Epidermal melanocyte (primary cell): ENCODE data around the gene DPY19L2.
"Not testable (repeated sequence)": the region's sequence is repeated elsewhere in the genome, so short reads cannot be mapped to it uniquely, and the experiment has no call there.

ENCODE experiments used
- DNase-seq: peaks from one replicate; pipeline ENCODE4 v3.0.0; 2011; ENCODE audit warnings: low spot score; ENCODE audit not compliant: insufficient read length

Gene DPY19L2

DNA sequence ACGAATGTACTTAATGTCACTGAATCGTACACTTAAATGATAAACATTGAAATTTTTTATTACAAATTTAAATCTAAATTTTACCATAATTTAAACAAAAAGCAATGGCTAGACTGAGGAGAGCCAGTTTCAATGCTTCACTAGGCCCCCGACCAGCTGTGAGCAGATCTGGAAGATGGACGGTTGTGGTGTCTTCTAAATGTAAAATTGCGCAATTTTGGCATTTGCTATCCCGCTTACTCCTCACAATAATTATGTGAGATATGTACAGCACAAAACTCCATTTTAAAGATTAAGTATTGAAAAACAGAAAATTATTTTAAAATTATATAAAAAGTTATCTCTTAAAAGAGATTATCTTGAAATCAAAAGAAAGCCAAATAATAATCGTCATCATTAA is 5.3 kb downstream of the DPY19L2 start:
- not testable (repeated sequence) for DNase-seq

DNA sequence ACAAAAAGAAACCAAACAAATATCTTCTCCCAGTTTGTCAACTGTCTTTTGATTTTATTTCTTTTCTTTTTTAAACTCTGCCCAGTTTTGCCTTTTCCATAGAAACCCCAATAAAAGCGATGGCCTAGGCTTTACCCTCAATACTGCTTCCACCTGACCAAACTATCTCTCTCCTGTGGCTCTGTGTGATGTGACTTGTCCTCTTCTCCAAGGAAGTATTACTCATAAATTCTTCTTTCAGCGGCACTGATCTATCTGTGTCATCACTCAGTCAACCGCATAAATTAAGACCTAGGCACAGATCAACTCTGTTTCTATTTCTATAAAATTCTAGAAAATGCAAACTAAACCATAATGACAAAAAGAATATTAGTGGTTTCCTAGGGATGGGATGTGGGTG is 9.8 kb downstream of the DPY19L2 start:
- DNase-seq = not testable (repeated sequence)

DNA sequence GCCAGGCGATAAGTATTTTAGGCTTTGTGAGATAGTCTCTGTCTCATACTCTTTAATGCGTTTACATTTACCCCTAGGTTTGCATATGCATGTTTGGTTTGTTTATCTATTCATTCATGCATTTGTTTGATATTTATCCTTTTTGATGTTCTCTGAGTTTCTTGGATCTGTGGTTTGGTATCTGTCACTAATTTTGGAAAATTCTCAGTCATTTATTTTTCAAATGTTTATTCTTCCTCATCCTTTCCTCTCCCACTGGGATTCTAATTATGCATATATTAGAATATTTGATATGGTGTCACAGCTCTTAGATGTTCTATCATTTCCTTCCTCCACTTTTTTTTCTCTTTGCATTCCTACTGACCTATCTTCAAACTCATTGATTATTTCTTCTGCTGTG is 11.9 kb downstream of the DPY19L2 start:
- DNase-seq = not testable (repeated sequence)

DNA sequence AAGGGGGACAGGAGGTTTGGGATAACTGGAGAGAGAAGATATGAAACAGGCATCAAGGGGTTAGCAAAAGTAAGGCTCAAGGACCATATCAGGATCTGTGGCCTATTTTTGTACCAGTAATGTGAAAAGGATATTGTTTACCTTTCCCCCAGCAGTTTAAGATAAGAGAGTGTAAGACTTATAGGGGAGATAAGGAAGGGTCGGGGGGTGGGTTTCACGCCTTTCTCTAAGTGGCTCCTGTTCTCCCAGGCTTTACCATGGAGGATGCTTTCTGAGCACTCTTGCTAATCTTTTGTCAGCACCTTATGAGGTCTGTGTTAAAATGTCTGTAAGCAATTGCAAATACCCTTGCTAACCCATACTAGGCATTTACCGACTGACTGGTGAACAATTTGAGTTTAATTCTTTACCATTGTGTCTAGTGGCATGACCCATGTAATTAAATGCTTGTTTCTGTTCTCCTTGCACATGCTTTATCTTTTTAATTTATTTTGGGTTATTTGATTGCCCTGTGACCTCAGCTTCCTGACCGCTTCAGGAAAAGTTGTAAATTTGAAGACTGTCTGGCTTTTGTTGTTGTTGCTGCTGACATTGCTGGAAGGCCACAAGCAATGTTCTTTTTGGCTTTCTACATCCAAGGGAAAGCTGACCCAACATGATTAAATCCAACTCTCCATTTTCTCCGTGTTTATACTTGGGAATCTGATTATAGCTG is 12.6 kb downstream of the DPY19L2 start:
- not testable (repeated sequence) for DNase-seq

DNA sequence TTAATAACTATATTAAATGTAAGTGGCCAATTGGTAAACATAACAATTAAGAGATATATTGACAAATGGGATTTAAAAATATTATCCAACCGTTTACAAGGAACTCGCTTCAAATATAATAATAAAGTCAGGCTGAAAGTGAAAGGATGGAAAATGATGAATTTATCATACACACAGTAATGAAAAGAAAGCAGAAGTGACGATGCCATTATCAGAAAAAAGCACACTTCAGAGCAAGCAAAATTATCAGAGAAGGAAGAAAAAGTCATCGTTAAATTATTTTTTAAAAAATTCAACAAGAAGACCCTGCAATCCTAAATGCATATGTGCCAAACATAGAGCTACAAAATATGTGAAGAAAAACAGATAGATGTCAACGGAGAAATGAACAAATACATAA is 13.8 kb downstream of the DPY19L2 start:
- DNase-seq = not testable (repeated sequence)

DNA sequence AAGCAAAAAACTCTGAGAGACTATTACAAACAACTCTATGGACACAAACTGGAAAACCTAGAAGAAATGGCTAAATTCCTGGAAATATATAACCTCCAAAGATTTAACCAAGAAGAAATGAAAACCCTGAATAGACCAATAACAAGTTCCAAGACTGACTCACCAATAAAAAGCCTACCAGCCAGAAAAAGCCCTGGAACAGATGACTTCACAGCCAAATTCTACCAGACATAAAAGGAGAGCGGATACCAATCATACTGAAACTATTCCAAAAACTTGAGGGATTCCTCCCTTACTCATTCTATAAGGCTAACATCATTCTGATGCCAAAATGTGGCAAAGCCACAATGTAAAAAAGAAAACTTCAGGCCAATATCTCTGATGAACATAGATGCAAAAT is 18.8 kb downstream of the DPY19L2 start:
- DNase-seq = not testable (repeated sequence)

DNA sequence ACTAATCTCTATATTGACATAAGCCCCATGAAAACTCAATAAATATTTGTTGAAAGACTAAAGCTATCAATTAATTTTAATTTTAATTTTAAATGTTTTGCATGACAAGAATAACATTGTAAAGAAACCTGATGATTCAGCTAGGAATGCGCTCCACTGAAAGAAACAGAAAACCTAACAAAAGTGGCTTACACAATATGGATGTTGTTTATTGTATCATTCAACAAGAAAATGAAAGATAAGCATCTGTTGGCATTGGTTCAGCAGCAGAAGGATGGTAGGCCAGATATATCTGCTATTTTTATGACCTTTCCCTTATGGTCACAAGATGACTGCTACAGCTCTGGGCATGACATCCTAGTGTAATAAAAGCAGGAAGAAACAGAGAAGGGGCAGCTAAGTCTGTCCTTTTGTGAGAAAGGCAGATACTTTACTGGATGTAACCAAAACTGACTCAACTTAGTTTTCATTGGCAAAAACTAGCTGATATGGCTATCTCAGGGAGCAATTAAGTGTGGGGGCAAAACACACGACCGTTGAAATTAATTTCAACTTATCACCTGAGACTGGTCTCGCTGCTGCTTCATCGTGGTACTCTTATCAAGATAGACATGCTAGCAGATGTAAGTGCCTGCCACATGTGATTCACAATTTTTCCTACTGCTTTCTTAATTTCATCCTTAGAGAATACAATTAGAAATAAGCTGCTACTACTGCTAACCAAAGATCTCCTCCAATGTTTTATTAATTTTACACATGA is 24.7 kb downstream of the DPY19L2 start:
- DNase-seq = not testable (repeated sequence)

DNA sequence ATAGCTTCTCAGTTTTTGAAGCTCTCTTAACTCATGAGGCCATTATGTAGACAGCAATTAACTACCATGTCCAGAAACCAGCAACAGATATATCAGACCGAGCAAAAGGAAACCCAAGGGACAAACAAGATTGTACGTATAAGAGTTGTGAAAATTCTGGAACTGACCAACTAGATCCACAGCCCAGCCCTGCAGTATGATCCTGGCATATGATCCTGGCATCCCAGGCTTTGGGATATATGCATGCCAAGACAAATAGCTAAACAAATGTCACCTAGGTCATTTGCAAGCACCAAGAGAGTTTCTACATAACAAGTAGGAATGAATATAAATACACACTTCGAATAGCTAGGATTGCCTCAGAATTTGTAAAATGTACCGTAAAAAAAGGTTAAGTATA is 44.0 kb downstream of the DPY19L2 start:
- not testable (repeated sequence) for DNase-seq

DNA sequence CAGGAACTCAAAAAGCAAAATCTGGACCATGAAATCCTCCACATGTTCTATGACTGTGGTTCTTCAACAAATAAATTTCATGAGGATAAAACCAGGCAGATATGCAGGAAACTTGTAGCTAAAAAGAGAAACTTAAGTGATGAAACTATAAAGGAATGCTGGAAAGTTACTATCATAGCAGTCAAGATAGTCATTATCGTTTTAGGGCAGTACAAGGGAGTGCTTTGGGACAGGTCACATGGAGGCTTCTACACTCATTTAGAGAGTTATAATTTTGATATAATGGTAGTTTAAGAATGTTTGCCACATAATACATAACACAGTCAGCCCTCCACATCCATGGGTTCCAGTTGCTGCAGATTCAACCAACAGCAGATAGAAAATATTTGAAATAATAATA is 52.7 kb downstream of the DPY19L2 start:
- not testable (repeated sequence) for DNase-seq

DNA sequence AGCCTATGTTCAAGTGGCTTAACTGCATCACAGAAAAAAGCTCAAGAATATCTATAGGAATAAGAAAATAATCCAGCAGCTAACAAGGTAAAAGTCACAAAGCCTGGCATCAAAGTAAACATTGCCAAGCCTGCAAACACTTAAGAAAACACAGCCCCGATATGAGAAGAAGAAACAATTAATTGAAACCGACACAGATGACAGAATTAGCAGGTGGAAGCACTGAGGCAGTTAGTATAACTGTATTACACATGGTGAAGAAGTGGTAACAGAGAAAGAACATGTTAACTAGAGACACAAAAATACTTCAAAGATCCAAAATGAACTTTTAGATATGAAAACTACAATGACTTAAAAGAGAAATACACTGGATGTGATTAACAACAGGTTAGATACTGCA is 57.0 kb downstream of the DPY19L2 start:
- DNase-seq = not testable (repeated sequence)

DNA sequence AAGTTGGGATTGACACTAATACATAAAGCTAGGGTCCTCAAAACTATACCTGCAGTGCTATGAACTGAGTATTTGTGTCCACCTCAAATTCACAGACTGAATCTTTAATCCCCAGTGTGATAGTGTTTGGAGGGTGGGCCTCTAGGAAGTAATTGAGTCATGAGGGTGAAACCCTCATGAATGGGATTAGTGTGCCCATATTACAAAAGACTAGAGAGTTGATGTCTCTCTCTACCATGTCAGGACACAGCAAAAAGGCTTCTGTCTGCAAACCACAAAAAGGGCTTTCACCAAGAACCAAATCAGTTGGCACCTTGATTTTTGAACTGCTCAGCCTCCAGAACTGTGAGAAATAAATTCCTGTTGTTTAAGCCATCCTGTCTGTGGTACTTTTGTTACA is 59.0 kb downstream of the DPY19L2 start:
- DNase-seq = not testable (repeated sequence)

DNA sequence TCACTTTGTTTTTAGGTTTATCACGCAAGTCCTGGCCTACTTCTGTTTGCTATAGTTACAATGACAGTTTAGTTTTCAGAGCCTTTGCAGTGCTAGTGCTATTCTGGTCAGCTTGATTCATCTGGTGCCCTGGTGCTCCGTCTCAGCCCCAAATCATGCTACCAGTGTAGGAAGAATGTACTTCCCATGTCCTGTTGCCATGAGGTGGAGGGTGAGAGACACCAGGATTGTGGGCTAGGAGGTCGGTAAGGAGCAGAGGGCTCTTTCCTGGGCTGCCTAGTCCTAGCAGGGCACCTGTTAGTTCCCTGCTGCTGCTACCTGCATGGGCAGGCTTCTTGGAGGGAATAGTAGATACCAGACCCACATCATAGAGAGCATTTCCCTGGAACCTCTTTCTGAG is 63.3 kb downstream of the DPY19L2 start:
- DNase-seq = not testable (repeated sequence)

DNA sequence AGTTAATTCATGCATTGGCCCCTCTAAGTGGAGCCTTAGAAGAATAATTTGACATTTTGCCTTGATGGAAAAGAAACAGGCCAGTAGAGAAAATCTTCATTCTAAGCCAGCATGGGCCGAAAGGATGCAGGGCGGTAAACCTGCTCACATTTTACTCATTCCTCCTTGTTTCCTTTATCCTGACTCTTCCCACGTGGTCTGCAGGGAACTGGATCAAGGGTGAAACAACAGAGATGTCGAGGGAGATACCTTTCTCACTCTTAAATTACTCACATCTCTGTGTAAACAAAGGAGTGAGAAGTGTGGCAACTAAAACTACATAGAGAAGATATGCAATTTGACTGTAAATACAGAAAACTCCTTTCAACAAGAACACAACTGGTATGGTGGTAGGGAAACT is 73.5 kb downstream of the DPY19L2 start:
- DNase-seq = not testable (repeated sequence)

DNA sequence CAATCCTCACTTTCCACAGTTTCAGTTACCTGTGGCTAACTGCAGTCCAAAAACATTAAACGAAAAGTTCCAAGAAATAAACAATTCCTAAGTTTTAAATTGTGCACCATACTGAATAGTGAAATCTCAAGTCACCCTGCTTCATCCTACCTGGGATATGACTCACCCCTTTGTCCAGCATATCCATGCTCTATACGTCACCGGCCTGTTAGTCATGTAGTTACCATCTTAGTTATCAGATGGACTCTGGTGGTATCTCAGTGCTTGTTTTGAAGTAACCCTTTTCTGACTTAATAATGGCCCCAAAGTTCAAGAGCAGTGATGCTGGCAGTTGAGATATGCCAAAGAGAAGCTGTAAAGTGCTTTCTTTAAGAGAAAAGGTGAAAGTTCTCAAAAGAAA is 83.9 kb downstream of the DPY19L2 start:
- DNase-seq = not testable (repeated sequence)

DNA sequence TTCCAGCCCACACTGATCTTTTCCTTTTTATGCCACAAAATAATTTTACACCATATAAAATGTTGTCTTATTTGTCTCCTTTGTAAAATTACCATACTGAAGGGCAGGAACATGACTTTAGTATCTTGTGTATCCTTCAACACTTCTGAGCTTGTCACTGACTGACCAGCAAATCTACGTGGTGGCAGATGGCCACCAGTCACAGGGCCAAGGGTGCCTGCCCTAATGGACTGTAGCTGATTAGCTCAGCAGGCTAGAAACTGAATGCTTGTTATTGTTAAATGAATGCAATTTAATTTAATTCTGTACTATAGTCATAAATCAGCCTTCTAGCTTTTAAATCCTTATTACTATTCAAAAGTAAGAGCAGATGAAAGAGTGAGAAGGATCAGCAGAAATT is 85.0 kb downstream of the DPY19L2 start:
- DNase-seq = not testable (repeated sequence)

DNA sequence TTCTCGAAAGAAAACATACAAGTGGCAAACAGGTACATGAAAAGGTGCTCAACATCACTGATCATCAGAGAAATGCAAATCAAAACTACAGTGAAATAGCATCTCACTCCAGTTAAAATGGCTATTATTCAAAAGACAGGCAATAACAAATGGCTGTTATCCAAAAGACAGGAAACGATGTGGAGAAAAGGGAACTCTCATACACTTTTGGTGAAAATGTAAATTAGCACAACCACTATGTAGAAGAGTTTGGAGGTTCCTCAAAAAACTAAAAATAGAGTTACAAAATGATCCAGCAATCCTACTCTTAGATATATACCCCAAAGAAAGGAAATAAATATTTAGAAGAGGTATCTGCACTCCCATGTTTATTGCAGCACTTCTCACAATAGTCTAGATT is 90.7 kb downstream of the DPY19L2 start:
- DNase-seq = not testable (repeated sequence)

DNA sequence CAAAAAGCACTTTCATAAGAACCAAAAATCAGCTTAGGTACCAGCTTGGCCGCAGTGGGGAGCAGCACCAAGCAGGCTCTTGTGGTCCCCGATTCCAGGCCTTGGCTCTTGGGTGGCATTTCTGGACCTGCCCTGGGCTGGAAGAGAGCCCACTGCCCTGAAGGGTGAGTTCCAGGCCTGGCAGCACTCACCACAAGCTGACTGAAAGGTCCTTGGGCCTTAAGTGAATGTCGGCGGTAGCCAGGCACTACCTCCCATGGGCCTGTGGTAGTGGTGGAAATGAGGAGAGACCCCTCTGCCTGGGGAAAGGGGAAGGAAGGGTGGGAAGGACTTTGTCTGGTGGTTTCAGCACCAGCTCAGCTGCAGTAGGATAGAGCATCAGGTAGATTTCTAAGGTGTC is 96.3 kb downstream of the DPY19L2 start:
- not testable (repeated sequence) for DNase-seq

DNA sequence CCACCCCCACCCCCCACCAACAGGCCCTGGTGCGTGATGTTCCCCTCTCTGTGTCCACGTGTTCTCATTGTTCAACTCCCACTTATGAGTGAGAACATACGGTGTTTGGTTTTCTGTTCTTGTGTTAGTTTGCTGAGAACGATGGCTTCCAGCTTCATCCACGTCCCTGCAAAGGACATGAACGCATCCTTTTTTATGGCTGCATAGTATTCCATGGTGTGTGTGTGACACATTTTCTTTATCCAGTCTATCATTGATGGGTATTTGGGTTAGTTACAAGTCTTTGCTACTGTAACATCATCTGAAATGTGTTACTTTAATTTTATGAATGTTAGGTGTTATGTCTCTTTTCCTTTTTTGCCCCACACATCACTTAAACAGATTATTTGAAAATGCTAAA is 109.8 kb downstream of the DPY19L2 start:
- DNase-seq = not testable (repeated sequence)

DNA sequence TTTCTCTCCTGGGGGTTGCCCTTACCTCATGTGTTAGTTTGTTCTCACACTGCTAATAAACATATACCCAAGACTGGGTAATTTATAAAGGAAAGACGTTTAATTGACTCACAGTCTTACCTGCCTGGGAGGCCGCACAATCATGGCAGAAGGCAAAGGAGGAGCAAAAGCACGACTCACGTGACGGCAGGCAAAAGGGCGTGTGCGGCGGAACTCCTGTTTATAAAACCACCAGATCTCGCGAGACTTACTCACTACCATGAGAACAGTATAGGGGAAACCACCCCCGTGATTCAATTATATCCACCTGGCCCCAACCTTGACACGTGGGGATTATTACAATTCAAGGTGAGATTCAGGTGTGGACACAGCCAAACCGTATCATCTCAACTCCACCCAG is 116.9 kb downstream of the DPY19L2 start:
- DNase-seq = not testable (repeated sequence)

DNA sequence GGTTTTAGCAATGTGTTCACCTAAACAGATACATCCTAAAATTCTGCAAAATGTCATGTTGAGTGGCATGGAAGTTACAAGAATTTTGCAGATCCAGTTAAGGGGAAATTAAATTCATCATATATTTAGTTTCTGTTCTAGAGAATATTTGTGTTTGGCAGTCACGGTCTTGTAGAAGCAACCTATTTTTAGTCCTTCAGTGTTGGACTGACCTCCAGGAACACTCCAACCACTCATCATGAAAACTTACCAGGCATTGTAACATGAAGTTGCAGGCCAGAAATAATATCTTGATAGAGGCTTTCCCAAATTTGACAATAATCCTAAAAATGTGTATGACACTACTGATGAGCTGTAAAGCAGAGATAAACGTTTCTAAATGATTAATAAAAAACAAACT is 119.3 kb downstream of the DPY19L2 start:
- not testable (repeated sequence) for DNase-seq

DNA sequence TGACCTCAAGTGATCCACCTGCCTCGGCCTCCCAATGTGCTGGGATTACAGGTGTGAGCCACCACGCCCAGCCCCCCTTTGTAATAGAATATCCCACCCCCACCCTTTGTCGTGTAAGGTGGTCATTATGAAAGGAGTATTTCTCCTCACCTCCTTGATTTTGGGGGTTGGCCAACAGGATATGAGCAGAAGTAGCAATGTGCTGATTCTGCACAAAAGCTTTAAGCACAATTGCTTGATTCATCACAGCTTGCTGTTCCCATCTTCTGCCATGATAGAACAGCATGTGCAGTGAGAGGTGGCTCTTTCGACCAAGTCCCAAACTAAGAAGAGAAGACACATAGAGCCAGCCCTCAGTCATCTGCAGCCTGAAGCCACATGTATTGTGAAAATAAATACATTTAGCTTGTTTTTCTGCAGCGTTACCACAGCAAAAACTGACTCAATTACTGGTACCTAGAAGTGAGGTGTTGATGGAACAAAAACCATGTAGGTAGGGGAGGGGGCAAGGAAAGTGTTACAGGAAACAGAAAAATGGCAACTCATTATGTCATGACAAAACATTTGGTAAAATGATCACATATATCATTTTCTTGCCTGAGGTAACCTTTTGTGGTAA is 122.9 kb downstream of the DPY19L2 start:
- DNase-seq = not testable (repeated sequence)

DNA sequence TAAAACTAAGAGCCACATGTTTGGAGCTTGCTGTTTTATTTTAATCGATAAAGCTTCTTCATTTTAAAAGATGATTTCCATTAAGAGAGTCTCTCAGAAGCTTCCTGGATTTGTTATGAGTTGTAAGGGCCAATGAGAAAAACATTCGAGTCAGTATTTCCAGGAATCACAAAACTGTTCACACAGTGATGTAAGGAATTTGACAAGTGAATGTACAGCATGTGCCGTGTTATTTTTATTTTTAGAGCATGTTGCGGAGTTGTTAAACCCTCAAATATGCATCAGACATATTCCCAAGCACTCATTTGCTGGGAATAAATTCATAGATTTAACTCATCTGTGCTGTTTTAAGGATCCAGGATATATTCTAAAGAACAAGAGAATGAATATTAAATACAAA is 129.6 kb downstream of the DPY19L2 start:
- DNase-seq = not testable (repeated sequence)
